ENCODE measurements around the gene DPP10. TPM values are rescaled to one million over a fixed set of nuclear protein-coding genes. Genes with fewer than 3 reads are reported as not detected.

DPP10 gene
- total and polyA plus RNA-seq, 10 donors, result 0.02 TPM; not detected in 9

GRCh38 chr2:114797942-114798341, 355.5 kb downstream of the DPP10 start:
- Histone ChIP-seq H3K27me3 (replicated peaks in 1 of 7) (no peaks in the 10 kb centered on the region), H3K4me1 (no peaks in the 10 kb centered on the region), H3K9me3 (no peaks in the 10 kb centered on the region), H3K36me3 (no peaks in the 10 kb centered on the region), H3K4me3 (no peak overlapping the region), H3K27ac (no peak overlapping the region)
- intact Hi-C loops (cut with DNase I; ENCODE audit: low total_unique reads), result no loop called here
- DNase-seq, result no peak
- 30 to 66% (median 55%) methylated on average over 2 of the region's 2 CpGs for WGBS, 5 donors
- TF ChIP-seq POLR2AphosphoS5 (IDR thresholded peaks at IDR 0.05), result no peak
- TF ChIP-seq CTCF (IDR thresholded peaks at IDR 0.05 in 8 of 11, conservative IDR thresholded peaks at IDR 0.05 in 3 of 11), result no peak
- TF ChIP-seq POLR2A (IDR thresholded peaks at IDR 0.05), result no peak

- TF ChIP-seq CTCF (IDR thresholded peaks at IDR 0.05 in 8 of 11, conservative IDR thresholded peaks at IDR 0.05 in 3 of 11) (no peak), POLR2A (IDR thresholded peaks at IDR 0.05) (no peak), POLR2AphosphoS5 (IDR thresholded peaks at IDR 0.05) (no peak)
- H3K4me1 ChIP-seq, result no peaks in the 10 kb centered on the region
- no peak overlapping the region for H3K27ac ChIP-seq
- H3K4me3 ChIP-seq, result no peak overlapping the region
- no peaks in the 10 kb centered on the region for H3K27me3 ChIP-seq (replicated peaks in 1 of 7)
- WGBS, 5 donors, result 57 to 81% (median 73%) methylated on average over 2 of the region's 2 CpGs
- no peak for DNase-seq
- intact Hi-C loops (cut with DNase I; ENCODE audit: low total_unique reads), result no loop called here
- H3K36me3 ChIP-seq, result no peaks in the 10 kb centered on the region
- H3K9me3 ChIP-seq, result peaks cover 0 to 9% (median 0%) of the 10 kb centered on the region in 8 donors
Measured at GRCh38 chr2:114800371-114800770, 357.9 kb downstream of the DPP10 start.

GRCh38 chr2:114805195-114805594, 362.8 kb downstream of the DPP10 start:
- no peak for DNase-seq
- intact Hi-C loops (cut with DNase I; ENCODE audit: low total_unique reads), result no loop called here
- Histone ChIP-seq H3K27ac (no peak overlapping the region), H3K4me1 (no peaks in the 10 kb centered on the region), H3K9me3 (peaks cover 0 to 9% (median 0%) of the 10 kb centered on the region in 8 donors), H3K4me3 (no peak overlapping the region), H3K36me3 (no peaks in the 10 kb centered on the region), H3K27me3 (replicated peaks in 1 of 7) (no peaks in the 10 kb centered on the region)
- 67 to 89% (median 76%) methylated on average over 3 of the region's 3 CpGs for WGBS, 5 donors
- TF ChIP-seq POLR2AphosphoS5 (IDR thresholded peaks at IDR 0.05) (no peak), CTCF (IDR thresholded peaks at IDR 0.05 in 8 of 11, conservative IDR thresholded peaks at IDR 0.05 in 3 of 11) (no peak), POLR2A (IDR thresholded peaks at IDR 0.05) (no peak)

GRCh38 chr2:114810092-114810491, 367.7 kb downstream of the DPP10 start:
- TF ChIP-seq POLR2A (IDR thresholded peaks at IDR 0.05) (no peak), CTCF (IDR thresholded peaks at IDR 0.05 in 8 of 11, conservative IDR thresholded peaks at IDR 0.05 in 3 of 11) (no peak), POLR2AphosphoS5 (IDR thresholded peaks at IDR 0.05) (no peak)
- no peak for DNase-seq
- Histone ChIP-seq H3K9me3 (no peaks in the 10 kb centered on the region), H3K4me3 (no peak overlapping the region), H3K4me1 (no peaks in the 10 kb centered on the region), H3K27me3 (replicated peaks in 1 of 7) (no peaks in the 10 kb centered on the region), H3K27ac (no peak overlapping the region), H3K36me3 (no peaks in the 10 kb centered on the region)
- intact Hi-C loops (cut with DNase I; ENCODE audit: low total_unique reads), result no loop called here
- whole genome bisulfite sequencing, 5 donors, result 82 to 91% (median 85%) methylated on average over 5 of the region's 5 CpGs
